Activated naive CD4-positive, alpha-beta T cell treated with Interleukin-2 at 50 U/mL for 16 hours (primary cell): Measurements from ENCODE around the gene PTPN7.
"Not testable (repeated sequence)": the region's sequence is repeated elsewhere in the genome, so short reads cannot be mapped to it uniquely, and the experiment has no call there.

Experiments used
- DNase-seq: peaks from one replicate; pipeline ENCODE4 v3.0.0-alpha.2; 2020

PTPN7 gene

GRCh38 chr1:202127836-202128622, 32.4 kb downstream of the PTPN7 start:
- no peak for DNase-seq

GRCh38 chr1:202127061-202127460, 33.3 kb downstream of the PTPN7 start:
- no peak for DNase-seq

DNA sequence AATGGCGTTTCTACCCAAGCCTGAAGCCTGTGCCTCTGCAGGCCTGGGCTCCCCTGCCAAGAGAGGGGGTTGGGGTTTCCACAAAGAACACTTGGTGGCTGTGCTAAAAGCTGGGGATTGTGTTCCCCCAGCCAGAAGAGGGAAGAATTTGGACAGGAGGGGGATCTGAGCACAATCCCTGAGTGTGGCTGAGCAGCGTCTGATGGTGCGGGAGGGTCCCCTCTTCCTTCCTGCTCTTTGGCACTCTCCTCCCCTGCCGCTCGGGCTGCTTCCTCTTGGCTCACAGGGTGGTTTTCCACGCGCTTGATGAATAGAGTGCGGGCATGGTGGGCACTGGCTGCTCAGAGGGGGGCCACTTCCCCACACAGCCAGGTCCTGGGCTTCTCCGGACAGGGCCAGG, 34.0 kb downstream of the PTPN7 start:
- DNase-seq, result no peak

GRCh38 chr1:202125611-202126010, 34.8 kb downstream of the PTPN7 start:
- DNase-seq, result no peak

- no peak for DNase-seq
Observed at GRCh38 chr1:202124142-202124541, 36.3 kb downstream of the PTPN7 start.

DNA sequence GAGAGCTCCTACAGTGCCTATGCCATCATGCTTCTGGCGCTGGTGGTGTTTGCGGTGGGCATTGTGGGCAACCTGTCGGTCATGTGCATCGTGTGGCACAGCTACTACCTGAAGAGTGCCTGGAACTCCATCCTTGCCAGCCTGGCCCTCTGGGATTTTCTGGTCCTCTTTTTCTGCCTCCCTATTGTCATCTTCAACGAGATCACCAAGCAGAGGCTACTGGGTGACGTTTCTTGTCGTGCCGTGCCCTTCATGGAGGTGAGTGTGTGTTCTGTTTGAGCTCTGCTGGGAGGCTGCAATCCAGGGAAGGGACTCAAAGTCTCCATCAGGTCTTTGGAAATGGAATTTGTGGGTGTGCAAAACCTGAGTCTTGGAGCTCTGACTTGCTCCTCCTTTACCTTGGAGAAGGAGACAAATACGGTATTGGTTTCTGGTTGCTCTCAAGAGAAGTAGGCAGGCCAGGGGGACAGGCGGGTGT, 37.0 kb downstream of the PTPN7 start:
- no peak for DNase-seq

DNA sequence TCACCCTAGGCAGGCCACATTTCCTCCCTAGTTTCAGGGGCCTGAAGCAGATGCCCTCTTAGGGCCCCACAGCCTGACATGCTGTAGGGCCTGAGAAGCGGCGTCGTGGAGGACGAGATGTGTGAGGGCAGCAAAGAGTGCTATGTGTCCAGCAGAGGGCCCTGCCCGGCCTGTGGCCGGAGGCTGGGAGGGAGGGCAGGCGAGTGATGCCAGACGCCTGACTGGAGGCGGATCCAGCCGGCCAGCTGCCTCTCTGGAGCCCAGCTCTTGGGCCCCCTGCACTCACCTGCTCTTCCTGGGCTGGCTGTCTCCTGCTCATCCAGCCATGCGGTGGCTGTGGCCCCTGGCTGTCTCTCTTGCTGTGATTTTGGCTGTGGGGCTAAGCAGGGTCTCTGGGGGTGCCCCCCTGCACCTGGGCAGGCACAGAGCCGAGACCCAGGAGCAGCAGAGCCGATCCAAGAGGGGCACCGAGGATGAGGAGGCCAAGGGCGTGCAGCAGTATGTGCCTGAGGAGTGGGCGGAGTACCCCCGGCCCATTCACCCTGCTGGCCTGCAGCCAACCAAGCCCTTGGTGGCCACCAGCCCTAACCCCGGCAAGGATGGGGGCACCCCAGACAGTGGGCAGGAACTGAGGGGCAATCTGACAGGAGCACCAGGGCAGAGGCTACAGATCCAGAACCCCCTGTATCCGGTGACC, 37.6 kb downstream of the PTPN7 start, which contains the start of gene GPR37L1:
TSS of gene GPR37L1 (plus strand) at position 279 of the 697 bp plus-strand sequence. CDS start at position 326, 47 bp downstream.
- DNase-seq, result no peak

DNA sequence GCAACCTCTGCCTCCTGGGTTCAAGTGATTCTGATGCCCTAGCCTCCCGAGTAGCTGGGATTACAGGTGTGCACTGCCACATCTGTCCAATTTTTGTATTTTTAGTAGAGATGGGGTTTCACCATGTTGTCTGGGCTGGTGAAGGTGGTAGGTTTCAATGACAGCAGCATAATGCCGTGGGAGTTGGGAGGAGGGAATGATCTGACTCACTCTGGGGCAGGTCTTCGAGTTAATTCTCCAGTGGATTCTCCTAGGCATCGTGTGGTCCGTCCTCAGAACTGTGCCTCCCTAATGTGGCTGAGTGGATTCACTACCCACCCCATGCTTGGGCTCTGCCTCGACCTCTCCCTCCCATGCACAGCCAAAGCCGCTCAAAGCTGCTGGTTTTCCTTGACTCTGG, 39.4 kb downstream of the PTPN7 start:
- DNase-seq, result no peak

- no peak for DNase-seq
Observed at GRCh38 chr1:202117898-202118371, 42.5 kb downstream of the PTPN7 start.

DNA sequence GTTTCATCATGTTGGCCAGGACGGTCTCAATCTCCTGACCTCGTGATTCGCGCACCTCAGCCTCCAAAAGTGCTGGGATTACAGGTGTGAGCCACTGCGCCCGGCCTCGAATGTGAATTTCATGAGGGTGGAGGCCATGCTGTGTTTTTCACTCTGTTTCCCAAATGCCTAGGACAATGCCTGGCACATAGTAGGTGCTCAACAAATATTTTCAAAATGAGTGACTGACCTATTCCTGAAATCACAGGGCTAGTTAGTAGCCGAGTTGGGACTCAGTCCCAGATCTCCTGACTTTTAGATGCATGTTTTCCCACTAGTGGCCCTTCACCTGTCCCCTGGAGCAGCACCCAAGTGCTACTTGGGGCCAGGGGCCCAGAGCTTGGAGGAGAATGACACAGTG, 44.1 kb downstream of the PTPN7 start:
- DNase-seq, result no peak

DNA sequence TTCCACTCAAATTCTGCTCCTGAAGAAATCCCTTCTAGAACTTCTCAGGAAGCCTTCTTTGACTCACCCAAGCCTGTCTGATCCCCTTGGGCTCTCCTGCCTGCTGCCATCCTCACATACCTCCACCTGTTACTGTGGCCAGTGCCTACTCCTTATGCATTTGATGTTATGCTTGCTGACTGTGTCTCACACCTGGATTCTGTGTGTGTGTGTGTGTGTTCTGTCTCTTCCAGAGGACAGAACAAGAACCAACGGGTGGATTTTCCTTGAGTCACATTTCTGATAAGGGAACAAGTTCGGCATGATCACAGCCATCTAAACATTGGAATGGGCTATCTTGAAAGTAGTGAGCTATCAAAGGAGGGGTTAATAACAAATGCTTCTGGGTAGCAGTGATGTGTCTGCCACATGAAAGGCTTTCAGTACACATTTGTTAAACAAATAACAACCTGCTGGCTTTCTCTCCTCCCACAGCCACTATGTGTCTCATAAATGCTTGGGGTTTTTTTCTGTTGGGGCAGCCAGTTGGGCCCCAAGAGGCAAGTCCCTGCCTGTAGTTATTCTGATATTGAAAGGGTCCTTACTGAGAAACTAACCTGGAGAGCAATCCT, 46.6 kb downstream of the PTPN7 start:
- DNase-seq, result no peak

DNA sequence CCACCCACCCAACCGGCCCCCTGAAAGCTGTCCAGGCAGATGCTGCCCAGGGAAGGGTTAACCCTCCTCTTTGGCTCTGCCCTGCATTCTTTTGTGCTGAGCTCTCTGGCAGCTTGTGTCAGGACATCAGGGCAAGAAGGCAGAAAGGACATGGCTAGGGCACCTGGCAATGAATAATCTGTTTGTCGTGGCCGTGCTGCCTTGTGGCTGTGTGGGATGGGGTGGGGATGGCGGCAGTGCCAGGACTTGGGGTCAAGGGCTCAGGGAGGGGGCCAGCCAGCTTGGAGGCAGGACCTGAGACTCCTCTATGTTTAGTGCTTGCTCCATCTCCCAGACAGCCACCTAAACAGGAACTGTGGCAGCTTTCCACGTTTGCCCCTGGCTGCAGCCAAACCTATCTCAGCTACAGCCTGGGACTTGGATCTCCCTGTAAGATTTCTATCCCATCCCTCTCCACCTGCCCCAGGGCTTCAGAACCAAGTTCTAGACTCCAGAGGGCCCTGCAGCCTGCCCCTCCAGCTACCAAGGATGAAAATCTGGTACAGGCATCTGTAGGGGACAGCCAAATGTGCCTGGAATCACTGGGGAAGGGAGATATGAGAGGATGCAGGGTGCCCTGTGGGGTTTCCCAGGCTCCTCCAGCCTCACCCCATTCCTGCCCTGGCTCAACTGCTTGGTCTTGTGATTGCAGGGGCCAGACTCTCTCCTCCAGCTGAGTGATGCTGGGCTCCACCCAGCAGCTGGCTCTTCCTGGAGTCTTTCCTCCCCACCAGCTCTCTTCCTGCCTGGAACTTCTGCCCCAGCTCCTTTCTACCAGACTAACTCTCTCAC, 47.3 kb downstream of the PTPN7 start:
- no peak for DNase-seq

- DNase-seq, result not testable (repeated sequence)
Observed at GRCh38 chr1:202111589-202111988, 48.8 kb downstream of the PTPN7 start.

GRCh38 chr1:202110977-202111376, 49.4 kb downstream of the PTPN7 start:
- no peak for DNase-seq

DNA sequence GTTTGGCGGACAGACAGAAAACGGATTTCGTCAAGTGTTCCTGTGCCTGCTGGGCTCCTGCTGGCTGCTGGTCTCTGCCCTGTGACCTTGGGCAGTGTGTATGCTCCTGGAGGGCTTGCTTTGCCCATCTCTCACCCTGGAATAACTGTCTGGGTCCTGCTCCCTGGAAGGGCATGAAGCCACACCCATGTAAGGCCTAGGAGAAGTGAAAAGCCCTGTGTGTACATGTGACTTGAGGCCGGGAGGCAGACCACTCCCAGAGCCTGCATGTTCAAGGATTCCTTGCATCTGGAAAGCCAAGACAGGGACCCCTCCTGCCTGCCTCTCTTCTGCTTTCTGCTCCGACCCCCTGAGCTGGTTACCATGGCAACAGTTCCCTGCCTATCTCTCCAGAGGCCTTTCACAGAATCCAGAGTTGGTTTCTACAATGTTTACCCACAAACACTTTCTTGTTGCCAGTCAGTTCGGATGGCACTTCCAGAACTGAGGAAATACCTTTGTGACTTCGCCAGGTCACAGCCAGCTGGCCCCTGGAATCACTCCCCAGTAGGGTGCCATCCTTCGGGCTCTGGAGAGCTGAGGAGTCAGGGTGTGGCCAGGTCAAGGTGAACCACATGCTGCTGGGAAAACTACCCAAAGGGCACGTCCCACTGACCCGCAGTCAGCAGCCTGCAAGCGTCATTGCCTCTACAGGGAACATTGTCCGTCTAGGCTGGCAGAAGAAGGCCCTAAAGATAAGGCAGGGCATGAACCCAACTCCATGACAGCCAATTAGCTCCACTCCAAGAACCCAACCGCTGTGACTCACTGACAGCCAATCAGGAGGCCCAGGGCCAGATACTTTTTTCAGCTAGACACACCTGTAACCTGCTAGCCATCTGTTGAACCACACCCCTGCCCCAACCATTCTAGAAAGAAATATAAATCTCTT, 52.3 kb downstream of the PTPN7 start:
- DNase-seq, result no peak

DNA sequence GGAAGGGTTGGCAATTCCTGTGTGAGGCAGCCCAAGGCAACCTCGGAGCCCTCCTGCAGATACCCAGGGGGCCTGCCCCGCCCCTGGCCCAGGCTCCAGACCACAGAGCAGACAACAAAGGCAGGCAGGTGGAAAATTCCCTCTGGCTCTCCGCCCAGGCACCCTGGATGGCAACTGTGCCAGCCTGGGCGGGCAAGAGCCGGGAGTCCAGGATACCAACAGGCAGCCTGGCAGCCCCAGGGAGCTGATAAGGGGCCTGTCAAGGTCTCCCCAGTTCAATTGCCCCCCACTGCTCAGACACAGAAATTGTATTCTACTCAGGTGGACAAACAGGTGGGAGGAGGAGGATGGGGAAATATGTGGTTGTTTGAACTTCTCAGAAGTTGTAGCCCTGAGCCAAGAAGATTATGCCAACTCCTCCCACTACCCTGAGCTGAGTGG, 53.1 kb downstream of the PTPN7 start:
- DNase-seq, result no peak

DNA sequence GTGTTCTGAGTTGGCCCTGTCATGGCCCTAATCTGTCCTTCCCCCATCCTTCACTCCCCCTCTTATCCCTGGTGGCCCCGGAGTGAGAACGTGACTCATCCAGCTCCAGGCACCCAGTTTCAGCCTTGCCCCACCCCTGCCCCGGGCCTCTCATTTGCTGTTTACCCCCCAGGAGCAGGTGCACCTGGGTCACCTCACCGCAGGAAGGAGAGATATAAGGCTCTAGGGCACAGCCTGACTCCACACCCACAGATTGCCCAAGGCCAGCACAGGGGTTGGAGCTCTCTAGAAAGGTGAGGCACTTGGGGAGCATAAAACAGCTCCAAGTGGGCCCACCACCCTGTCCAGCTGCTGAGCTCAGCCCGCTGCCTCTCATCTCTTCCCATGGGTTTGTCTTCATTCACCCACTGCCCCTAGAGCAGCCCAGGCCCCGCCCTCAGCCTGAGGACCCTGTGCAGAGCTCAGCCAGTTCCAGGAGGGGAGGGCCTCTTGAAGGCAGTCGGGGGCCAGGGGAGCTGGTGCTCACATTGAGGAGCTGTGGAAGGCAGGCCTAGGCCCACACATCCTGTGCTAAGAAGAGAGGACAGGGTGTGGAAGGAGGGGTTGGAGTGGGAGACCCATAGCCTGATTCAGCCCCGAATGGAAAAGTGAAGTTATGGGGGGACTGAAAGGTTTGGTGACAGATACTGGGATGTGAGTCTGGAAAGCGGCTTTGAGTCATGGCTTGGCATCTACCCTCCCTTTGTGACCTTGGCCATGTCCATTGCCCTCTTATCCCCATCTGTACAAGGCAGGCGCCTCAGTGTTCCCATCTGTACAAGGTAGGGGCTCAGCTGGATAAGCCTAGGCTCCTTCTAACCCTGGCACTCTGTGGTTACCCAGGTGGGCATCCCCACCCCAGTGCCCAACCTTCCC, 53.8 kb downstream of the PTPN7 start:
- DNase-seq, result no peak

GRCh38 chr1:202105571-202106339, 54.6 kb downstream of the PTPN7 start:
- DNase-seq, result no peak

- no peak for DNase-seq
Observed at GRCh38 chr1:202104073-202104472, 56.3 kb downstream of the PTPN7 start.

DNA sequence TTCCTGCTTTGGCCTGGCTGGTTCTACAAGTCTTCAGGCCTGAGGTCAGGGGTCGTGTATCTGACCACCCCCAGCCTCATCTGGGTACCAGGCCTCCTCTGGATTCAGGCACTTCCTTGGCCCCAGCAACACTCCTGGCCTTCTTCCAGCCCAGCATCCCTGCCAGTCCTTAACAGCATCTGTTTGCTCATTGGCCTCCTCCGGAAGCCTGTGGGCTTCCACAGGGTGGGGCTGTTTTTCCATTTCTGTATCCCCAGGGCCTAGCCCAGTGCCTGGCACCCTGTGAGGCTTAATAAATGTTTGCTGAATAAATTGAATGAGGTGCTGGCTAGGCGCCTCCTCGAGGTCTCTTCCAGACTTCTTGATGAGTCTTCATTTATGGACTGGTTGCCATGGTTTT, 59.2 kb downstream of the PTPN7 start:
- no peak for DNase-seq
